Measurements from ENCODE around the gene AFF2. TPM values are rescaled to one million over a fixed set of nuclear protein-coding genes. Genes with fewer than 3 reads are reported as not detected.

Gene AFF2
- total and polyA plus RNA-seq, 2 donors (not counting 3 experiments of a cell fraction or from before 2014, with no cell fraction given): 0.03 to 0.07 TPM

- FAIRE-seq (no peak), DNase-seq (ENCODE audit: low read depth, low spot score) (no peak)
- no peaks in the 10 kb centered on the region for H4K20me1 ChIP-seq (replicated peaks; ENCODE audit: control insufficient read depth, extremely low read depth, insufficient read depth, low read length)
- intact Hi-C loops (cut with micrococcal nuclease): no loop called here
- no peaks in the 10 kb centered on the region for H3K27me3 ChIP-seq (ENCODE audit: control insufficient read depth in 2 of 2, insufficient read depth in 2 of 2, low read length in 2 of 2)
- no peaks in the 10 kb centered on the region for H3K36me3 ChIP-seq (ENCODE audit: control insufficient read depth in 2 of 2, extremely low read depth in 1 of 2, insufficient read depth in 2 of 2, low read length in 2 of 2)
- ChIA-PET POLR2A (no interaction called here), CTCF (no interaction called here)
- dilution Hi-C loops (cut with MboI; ENCODE audit: extremely low pct_ligation_motif_present, low sequenced_read_pairs): no loop called here
- BruUV-seq (replicated peaks): no TSS peak
- H3K4me1 ChIP-seq (ENCODE audit: control insufficient read depth, extremely low read depth, insufficient read depth, low read length): no peaks in the 10 kb centered on the region
- H3K79me2 ChIP-seq (ENCODE audit: control insufficient read depth, insufficient read depth, low read length): no peaks in the 10 kb centered on the region
- no peak overlapping the region for H3K4me3 ChIP-seq (replicated peaks in 1 of 3; ENCODE audit: insufficient read depth in 1 of 3, low read depth in 1 of 3, low read length in 3 of 3)
- H2AFZ ChIP-seq (ENCODE audit: low read depth, low read length): no peak overlapping the region
- no peak overlapping the region for H3K9ac ChIP-seq (replicated peaks; ENCODE audit: extremely low read depth, insufficient read depth, low read length)
- TF ChIP-seq FOS (IDR thresholded peaks at IDR 0.05; ENCODE audit: borderline replicate concordance, insufficient read depth, low read length) (no peak), MAX (IDR thresholded peaks at IDR 0.05; ENCODE audit: insufficient read depth, insufficient read length) (no peak), GATA2 (IDR thresholded peaks at IDR 0.05; ENCODE audit: insufficient read depth, insufficient read length, low read depth, low read length) (no peak), MYC (IDR thresholded peaks at IDR 0.05; ENCODE audit: low read depth, low read length) (no peak), JUN (IDR thresholded peaks at IDR 0.05; ENCODE audit: borderline replicate concordance, insufficient read depth, insufficient read length, low read depth) (no peak), POLR2A (IDR thresholded peaks at IDR 0.05; ENCODE audit: low read depth, low read length) (no peak), POLR2AphosphoS5 (IDR thresholded peaks at IDR 0.05; ENCODE audit: insufficient read depth, low read depth, low read length) (no peak), EZH2 (IDR thresholded peaks at IDR 0.05; ENCODE audit: borderline replicate concordance, low read depth, low read length, severe bottlenecking) (no peak)
- TF ChIP-seq, protein P1, sequence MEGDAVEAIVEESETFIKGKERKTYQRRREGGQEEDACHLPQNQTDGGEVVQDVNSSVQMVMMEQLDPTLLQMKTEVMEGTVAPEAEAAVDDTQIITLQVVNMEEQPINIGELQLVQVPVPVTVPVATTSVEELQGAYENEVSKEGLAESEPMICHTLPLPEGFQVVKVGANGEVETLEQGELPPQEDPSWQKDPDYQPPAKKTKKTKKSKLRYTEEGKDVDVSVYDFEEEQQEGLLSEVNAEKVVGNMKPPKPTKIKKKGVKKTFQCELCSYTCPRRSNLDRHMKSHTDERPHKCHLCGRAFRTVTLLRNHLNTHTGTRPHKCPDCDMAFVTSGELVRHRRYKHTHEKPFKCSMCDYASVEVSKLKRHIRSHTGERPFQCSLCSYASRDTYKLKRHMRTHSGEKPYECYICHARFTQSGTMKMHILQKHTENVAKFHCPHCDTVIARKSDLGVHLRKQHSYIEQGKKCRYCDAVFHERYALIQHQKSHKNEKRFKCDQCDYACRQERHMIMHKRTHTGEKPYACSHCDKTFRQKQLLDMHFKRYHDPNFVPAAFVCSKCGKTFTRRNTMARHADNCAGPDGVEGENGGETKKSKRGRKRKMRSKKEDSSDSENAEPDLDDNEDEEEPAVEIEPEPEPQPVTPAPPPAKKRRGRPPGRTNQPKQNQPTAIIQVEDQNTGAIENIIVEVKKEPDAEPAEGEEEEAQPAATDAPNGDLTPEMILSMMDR (IDR thresholded peaks at IDR 0.05; ENCODE audit: extremely low read depth in 1 of 2, insufficient read depth in 1 of 2, low read depth in 1 of 2, low read length in 2 of 2): no peak
- H3K9me3 ChIP-seq (replicated peaks; ENCODE audit: control insufficient read depth, insufficient read depth, low read length): no peaks in the 10 kb centered on the region
- H3K27ac ChIP-seq (ENCODE audit: insufficient read depth, low read depth, low read length): no peak overlapping the region
- H3K4me2 ChIP-seq (ENCODE audit: insufficient read depth, low read length): no peak overlapping the region
- no peaks in the 10 kb centered on the region for H3K9me1 ChIP-seq (replicated peaks; ENCODE audit: control insufficient read depth, extremely low read depth, insufficient read depth, low read length)
Measured at GRCh38 chrX:148811236-148811635, 310.8 kb downstream of the AFF2 start.

Measured in endothelial cell of umbilical vein (primary cell).